Right lobe of liver (tissue), 4 donors: ENCODE results near the gene C22orf31.
A peak's percentile ranks its signal among the peaks of the same experiment; 100 is the strongest.

Source experiments
- POLR2A ChIP-seq: fragments of 450-650 bp; IDR thresholded peaks from one replicate; pipeline ENCODE4 v1.6.1; 2017; ENCODE audit warnings: antibody characterized with exemption, mild to moderate bottlenecking
- TF ChIP-seq, protein P1 (sequence below), 4 donors: fragments of 200-600 bp in 3 of 4; fragments of 450-650 bp in 1 of 4; IDR thresholded peaks; one replicate each; pipeline versions ENCODE4 v1.5.1 to v1.8.0; 2016 to 2022; ENCODE audit warnings: antibody characterized with exemption in 4 of 4, mild to moderate bottlenecking in 2 of 4
- donor health status: DM: no; HTN: no; CAD: no.
- donor health status: DM: no; HTN: no; CAD: no.
- donor health status: DM: no; HTN: yes; CAD: no.

DNA sequence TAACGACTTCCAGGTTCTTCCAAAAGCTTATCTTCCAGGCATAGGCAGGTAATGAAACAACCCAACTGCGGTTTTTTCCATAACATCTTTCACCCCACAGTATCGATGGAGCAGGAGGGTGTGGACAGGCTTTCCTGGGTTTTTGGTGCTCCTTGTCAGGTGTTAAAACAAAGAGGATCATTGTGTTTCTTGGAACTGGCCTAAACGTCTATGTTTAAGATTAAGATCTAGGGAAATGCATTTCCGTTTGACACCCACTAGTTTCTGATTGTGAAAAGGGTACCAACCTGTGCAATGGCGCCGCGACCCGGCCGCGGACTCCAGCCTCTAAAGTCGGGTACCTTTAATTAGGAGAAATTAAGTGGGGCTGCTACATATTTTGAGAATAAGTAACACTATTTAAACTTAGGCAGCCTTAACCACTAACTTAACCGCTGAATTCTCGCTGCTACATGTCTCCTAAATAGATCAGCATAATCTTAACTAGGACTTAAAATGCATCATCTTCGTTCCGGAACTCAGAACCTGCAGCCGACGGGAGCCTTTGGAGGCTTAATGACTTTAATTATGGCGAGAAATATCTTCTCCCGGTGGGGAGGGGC, 31.5 kb downstream of the C22orf31 start:
- no peak for TF ChIP-seq POLR2A
- TF ChIP-seq, protein P1, sequence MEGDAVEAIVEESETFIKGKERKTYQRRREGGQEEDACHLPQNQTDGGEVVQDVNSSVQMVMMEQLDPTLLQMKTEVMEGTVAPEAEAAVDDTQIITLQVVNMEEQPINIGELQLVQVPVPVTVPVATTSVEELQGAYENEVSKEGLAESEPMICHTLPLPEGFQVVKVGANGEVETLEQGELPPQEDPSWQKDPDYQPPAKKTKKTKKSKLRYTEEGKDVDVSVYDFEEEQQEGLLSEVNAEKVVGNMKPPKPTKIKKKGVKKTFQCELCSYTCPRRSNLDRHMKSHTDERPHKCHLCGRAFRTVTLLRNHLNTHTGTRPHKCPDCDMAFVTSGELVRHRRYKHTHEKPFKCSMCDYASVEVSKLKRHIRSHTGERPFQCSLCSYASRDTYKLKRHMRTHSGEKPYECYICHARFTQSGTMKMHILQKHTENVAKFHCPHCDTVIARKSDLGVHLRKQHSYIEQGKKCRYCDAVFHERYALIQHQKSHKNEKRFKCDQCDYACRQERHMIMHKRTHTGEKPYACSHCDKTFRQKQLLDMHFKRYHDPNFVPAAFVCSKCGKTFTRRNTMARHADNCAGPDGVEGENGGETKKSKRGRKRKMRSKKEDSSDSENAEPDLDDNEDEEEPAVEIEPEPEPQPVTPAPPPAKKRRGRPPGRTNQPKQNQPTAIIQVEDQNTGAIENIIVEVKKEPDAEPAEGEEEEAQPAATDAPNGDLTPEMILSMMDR (IDR thresholded peaks at IDR 0.05): peak in 2 of 4 donors; percentile 18 to 26
